Liver (tissue), 9 donors: ENCODE data around the gene PET100. TPM values are rescaled to one million over a fixed set of nuclear protein-coding genes. Genes with fewer than 3 reads are reported as not detected.

ENCODE experiments used
- DNase-seq: peaks from one replicate; pipeline ENCODE4 v3.0.0-alpha.2; 2017; ENCODE audit warnings: low spot score
- H3K27ac ChIP-seq, 2 donors: one replicate each; pipeline ENCODE4 v1.7.0; 2013; ENCODE audit warnings: inconsistent platforms in 2 of 2, low read length in 2 of 2, control low read depth in 1 of 2, low read depth in 1 of 2, mild to moderate bottlenecking in 1 of 2
- H3K27me3 ChIP-seq, 4 donors: one replicate each; pipeline versions ENCODE4 v1.6.1 to v1.7.0; 2013; ENCODE audit warnings: low read length in 3 of 4, inconsistent platforms in 1 of 4, mild to moderate bottlenecking in 1 of 4, moderate library complexity in 1 of 4; ENCODE audit not compliant: control insufficient read depth in 4 of 4, insufficient read depth in 4 of 4
- H3K36me3 ChIP-seq, 4 donors: one replicate each; pipeline versions ENCODE4 v1.6.1 to v1.7.0; 2013; ENCODE audit warnings: low read length in 3 of 4, mild to moderate bottlenecking in 3 of 4, low read depth in 1 of 4, moderate library complexity in 1 of 4; ENCODE audit not compliant: control insufficient read depth in 4 of 4, insufficient read depth in 3 of 4
- H3K4me1 ChIP-seq, 4 donors: one replicate each; pipeline versions ENCODE4 v1.6.1 to v1.7.0; 2013; ENCODE audit warnings: low read length in 3 of 4, mild to moderate bottlenecking in 3 of 4, moderate library complexity in 1 of 4; ENCODE audit not compliant: control insufficient read depth in 4 of 4, insufficient read depth in 4 of 4
- H3K4me3 ChIP-seq, 3 donors: one replicate each; pipeline versions ENCODE4 v1.6.1 to v1.7.0; 2013; ENCODE audit warnings: low read length in 3 of 3, control low read depth in 1 of 3, low read depth in 1 of 3, mild to moderate bottlenecking in 1 of 3
- H3K9ac ChIP-seq, 2 donors: one replicate each; pipeline ENCODE4 v1.7.0; 2013; ENCODE audit warnings: low read length in 2 of 2, mild to moderate bottlenecking in 2 of 2, moderate library complexity in 2 of 2, control low read depth in 1 of 2, low read depth in 1 of 2
- H3K9me3 ChIP-seq, 4 donors: one replicate each; pipeline versions ENCODE4 v1.6.1 to v1.7.0; 2013; ENCODE audit warnings: low read length in 3 of 4; ENCODE audit not compliant: control insufficient read depth in 4 of 4
- EGR1 ChIP-seq, 2 donors: IDR thresholded peaks; 2 replicates each; pipeline ENCODE4 v1.6.1; 2016 to 2018; ENCODE audit warnings: antibody characterized with exemption in 2 of 2, low read depth in 2 of 2
- FOXA2 ChIP-seq: IDR thresholded peaks from 2 replicates; pipeline ENCODE4 v1.6.1; 2016; ENCODE audit warnings: antibody characterized with exemption
- GABPA ChIP-seq, 2 donors: IDR thresholded peaks in 1 of 2; conservative IDR thresholded peaks in 1 of 2; 2 replicates each; pipeline ENCODE4 v1.6.1; 2016; ENCODE audit warnings: antibody characterized with exemption in 2 of 2, mild to moderate bottlenecking in 1 of 2, moderate library complexity in 1 of 2
- HNF4A ChIP-seq, 2 donors: conservative IDR thresholded peaks; 2 replicates each; pipeline ENCODE4 v1.6.1; 2016; ENCODE audit warnings: antibody characterized with exemption in 2 of 2, mild to moderate bottlenecking in 2 of 2
- HNF4G ChIP-seq: IDR thresholded peaks from 2 replicates; pipeline ENCODE4 v1.6.1; 2016; ENCODE audit warnings: antibody characterized with exemption
- JUND ChIP-seq, 2 donors: IDR thresholded peaks; 2 replicates each; pipeline ENCODE4 v1.6.1; 2016; ENCODE audit warnings: antibody characterized with exemption in 2 of 2
- NR2F2 ChIP-seq: IDR thresholded peaks from 2 replicates; pipeline ENCODE4 v1.6.1; 2016; ENCODE audit warnings: antibody characterized with exemption
- RAD21 ChIP-seq, 2 donors: IDR thresholded peaks; 2 replicates each; pipeline ENCODE4 v1.6.1; 2016; ENCODE audit warnings: antibody characterized with exemption in 2 of 2, mild to moderate bottlenecking in 2 of 2
- RXRA ChIP-seq, 2 donors: IDR thresholded peaks; 2 replicates each; pipeline ENCODE4 v1.6.1; 2017 to 2018; ENCODE audit warnings: antibody characterized with exemption in 2 of 2, mild to moderate bottlenecking in 1 of 2
- SP1 ChIP-seq: IDR thresholded peaks from 2 replicates; pipeline ENCODE4 v1.6.1; 2018; ENCODE audit warnings: antibody characterized with exemption, mild to moderate bottlenecking
- YY1 ChIP-seq: IDR thresholded peaks from 2 replicates; pipeline ENCODE4 v1.6.1; 2016; ENCODE audit warnings: antibody characterized with exemption, mild to moderate bottlenecking
- WGBS: extraction: QIAGEN DNeasy Blood & Tissue Kit; methylation state at CpG from one replicate; pipeline ENCODE4 v1.1.7; 2013; 5-methylcytosine and 5-hydroxymethylcytosine counted together
- polyA plus RNA-seq, 2 donors: library from polyadenylated mRNA; stranded (reverse) in 1 of 2; unstranded in 1 of 2; fragments of 200-250 nt in 1 of 2; fragments of >200 nt in 1 of 2; fragmentation: Nextera tagmentation in 1 of 2; extraction: Ambion mirVana in 1 of 2; gene quantifications; one replicate each; pipeline versions ENCODE4 v1.2.1 to v1.2.3, GENCODE V29; 2013 to 2015
- total RNA-seq, 2 donors: library from RNA; depleted of rRNA; stranded (reverse); fragments of >200 nt; gene quantifications; one replicate each; pipeline ENCODE4 v1.2.3, GENCODE V29; 2014
- TF ChIP-seq, protein P1 (sequence below): IDR thresholded peaks from 2 replicates; pipeline ENCODE4 v1.6.1; 2016; ENCODE audit warnings: antibody characterized with exemption, mild to moderate bottlenecking
- TF ChIP-seq, protein P2 (sequence below): IDR thresholded peaks from 2 replicates; pipeline ENCODE4 v1.6.1; 2016; ENCODE audit warnings: antibody characterized with exemption
- TF ChIP-seq, protein P3 (sequence below): IDR thresholded peaks from 2 replicates; pipeline ENCODE4 v1.6.1; 2016; ENCODE audit warnings: antibody characterized with exemption
- TF ChIP-seq, protein P4 (sequence below): IDR thresholded peaks from 2 replicates; pipeline ENCODE4 v1.6.1; 2016; ENCODE audit warnings: antibody characterized with exemption
- TF ChIP-seq, protein P5 (sequence below): fragments of 150-350 bp; IDR thresholded peaks from 2 replicates; pipeline ENCODE4 v1.5.1; 2017; ENCODE audit warnings: improper control_type of control experiment, low read depth, low read length; ENCODE audit not compliant: missing input control
- donor health status: healthy.
- donor health status: healthy.
- donor health status: healthy.
- donor health status: healthy.
- donor health status: healthy.

Gene PET100
- total and polyA plus RNA-seq, 4 donors, result 4.8 to 225 (median 26.7) TPM

DNA sequence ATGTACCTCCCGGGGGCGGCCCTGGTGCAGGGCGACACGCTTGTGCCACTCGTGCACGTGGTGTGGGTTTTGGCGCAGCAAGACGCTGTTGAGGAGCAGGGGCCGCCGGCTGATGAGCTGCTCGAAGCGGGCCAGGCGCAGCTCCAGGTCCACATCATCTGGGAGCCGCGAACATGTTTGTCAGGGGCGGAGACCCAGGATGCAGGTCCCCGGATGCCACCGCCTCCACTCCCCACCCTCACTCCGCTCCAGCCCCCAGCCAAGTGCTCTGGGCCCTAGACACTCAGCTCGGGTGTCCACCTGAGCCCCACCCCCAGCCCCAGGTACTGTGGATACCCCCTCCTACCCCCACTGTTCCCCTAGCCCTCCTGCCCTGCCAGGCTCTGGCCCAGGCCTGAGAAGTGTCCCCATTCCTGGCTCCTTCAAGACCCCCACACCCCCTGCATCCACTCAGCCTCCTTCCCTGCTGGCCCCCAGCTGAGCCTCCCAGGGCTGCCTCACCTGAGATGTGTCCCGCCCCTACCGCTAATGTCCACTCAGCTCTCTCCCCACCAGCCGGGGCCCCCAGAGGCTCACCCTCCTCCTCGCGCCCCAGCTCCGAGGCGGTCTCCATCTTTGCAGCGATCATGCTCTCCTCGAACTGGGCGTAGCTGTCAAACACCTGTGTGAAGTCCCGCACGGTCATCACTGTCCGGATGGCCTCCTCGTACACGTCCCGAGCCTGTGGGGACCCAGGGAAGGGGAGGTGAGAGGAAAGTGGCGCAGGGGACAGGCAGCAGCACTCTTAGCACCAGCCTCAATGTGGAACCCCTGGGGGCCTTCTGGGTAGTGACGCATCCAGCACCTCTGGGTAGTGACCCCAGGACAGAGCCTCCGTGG lies 5.6 kb upstream of the PET100 start:
- H3K27me3 ChIP-seq, result no peaks in the 10 kb centered on the region
- no peak for DNase-seq
- no peak overlapping the region for H3K27ac ChIP-seq
- H3K36me3 ChIP-seq, result peaks cover 17 to 60% (median 27%) of the 10 kb centered on the region in 4 donors
- no peak overlapping the region for H3K4me3 ChIP-seq
- TF ChIP-seq, protein P1, sequence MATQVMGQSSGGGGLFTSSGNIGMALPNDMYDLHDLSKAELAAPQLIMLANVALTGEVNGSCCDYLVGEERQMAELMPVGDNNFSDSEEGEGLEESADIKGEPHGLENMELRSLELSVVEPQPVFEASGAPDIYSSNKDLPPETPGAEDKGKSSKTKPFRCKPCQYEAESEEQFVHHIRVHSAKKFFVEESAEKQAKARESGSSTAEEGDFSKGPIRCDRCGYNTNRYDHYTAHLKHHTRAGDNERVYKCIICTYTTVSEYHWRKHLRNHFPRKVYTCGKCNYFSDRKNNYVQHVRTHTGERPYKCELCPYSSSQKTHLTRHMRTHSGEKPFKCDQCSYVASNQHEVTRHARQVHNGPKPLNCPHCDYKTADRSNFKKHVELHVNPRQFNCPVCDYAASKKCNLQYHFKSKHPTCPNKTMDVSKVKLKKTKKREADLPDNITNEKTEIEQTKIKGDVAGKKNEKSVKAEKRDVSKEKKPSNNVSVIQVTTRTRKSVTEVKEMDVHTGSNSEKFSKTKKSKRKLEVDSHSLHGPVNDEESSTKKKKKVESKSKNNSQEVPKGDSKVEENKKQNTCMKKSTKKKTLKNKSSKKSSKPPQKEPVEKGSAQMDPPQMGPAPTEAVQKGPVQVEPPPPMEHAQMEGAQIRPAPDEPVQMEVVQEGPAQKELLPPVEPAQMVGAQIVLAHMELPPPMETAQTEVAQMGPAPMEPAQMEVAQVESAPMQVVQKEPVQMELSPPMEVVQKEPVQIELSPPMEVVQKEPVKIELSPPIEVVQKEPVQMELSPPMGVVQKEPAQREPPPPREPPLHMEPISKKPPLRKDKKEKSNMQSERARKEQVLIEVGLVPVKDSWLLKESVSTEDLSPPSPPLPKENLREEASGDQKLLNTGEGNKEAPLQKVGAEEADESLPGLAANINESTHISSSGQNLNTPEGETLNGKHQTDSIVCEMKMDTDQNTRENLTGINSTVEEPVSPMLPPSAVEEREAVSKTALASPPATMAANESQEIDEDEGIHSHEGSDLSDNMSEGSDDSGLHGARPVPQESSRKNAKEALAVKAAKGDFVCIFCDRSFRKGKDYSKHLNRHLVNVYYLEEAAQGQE, result no peak
- TF ChIP-seq, protein P2, sequence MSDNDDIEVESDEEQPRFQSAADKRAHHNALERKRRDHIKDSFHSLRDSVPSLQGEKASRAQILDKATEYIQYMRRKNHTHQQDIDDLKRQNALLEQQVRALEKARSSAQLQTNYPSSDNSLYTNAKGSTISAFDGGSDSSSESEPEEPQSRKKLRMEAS, result no peak
- no peak for TF ChIP-seq HNF4G
- TF ChIP-seq, protein P3, sequence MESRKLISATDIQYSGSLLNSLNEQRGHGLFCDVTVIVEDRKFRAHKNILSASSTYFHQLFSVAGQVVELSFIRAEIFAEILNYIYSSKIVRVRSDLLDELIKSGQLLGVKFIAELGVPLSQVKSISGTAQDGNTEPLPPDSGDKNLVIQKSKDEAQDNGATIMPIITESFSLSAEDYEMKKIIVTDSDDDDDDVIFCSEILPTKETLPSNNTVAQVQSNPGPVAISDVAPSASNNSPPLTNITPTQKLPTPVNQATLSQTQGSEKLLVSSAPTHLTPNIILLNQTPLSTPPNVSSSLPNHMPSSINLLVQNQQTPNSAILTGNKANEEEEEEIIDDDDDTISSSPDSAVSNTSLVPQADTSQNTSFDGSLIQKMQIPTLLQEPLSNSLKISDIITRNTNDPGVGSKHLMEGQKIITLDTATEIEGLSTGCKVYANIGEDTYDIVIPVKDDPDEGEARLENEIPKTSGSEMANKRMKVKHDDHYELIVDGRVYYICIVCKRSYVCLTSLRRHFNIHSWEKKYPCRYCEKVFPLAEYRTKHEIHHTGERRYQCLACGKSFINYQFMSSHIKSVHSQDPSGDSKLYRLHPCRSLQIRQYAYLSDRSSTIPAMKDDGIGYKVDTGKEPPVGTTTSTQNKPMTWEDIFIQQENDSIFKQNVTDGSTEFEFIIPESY, result no peak
- TF ChIP-seq, protein P4, sequence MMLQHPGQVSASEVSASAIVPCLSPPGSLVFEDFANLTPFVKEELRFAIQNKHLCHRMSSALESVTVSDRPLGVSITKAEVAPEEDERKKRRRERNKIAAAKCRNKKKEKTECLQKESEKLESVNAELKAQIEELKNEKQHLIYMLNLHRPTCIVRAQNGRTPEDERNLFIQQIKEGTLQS, result no peak
- no peak for TF ChIP-seq SP1
- no peak for TF ChIP-seq YY1
- TF ChIP-seq EGR1 (IDR thresholded peaks at IDR 0.05; ENCODE audit: low read depth in 2 of 2), result no peak
- TF ChIP-seq NR2F2, result no peak
- TF ChIP-seq GABPA (IDR thresholded peaks at IDR 0.05 in 1 of 2, conservative IDR thresholded peaks at IDR 0.05 in 1 of 2), result no peak
- TF ChIP-seq FOXA2, result no peak
- no peak for TF ChIP-seq HNF4A (conservative IDR thresholded peaks at IDR 0.05)
- TF ChIP-seq JUND (IDR thresholded peaks at IDR 0.05), result no peak
- H3K4me1 ChIP-seq, result peaks cover 11 to 36% (median 21%) of the 10 kb centered on the region in 4 donors
- no peak overlapping the region for H3K9ac ChIP-seq
- H3K9me3 ChIP-seq, result no peaks in the 10 kb centered on the region
- 97% methylated on average over 39 of the region's 39 CpGs for WGBS

DNA sequence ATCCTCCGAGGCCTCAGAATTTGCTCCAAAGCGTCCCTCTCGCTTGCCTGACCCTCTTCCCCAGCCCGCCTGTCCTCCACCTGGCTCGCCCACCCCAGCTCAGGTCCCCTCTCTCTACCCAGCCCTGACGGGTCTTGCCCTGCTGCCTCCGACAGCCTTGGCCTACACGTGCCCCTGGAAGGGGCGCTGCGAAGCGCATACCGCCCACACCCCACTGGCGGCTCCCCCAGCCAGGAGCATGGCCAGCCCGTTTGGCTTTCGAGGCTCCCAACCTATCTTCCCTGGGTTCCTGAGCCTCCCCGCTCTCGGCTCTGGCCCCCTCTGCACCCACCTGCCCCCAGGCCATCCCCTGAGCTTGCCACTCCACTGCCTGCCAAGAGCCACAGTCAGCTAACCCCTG lies 4.8 kb upstream of the PET100 start:
- Histone ChIP-seq H3K9ac (no peak overlapping the region), H3K27ac (no peak overlapping the region), H3K9me3 (no peaks in the 10 kb centered on the region), H3K27me3 (no peaks in the 10 kb centered on the region), H3K4me3 (no peak overlapping the region), H3K36me3 (peaks cover 17 to 60% (median 27%) of the 10 kb centered on the region in 4 donors), H3K4me1 (peaks cover 7 to 30% (median 17%) of the 10 kb centered on the region in 4 donors)
- no peak for DNase-seq
- whole genome bisulfite sequencing, result 94% methylated on average over 17 of the region's 17 CpGs
- TF ChIP-seq SP1 (no peak), RAD21 (IDR thresholded peaks at IDR 0.05) (no peak), NR2F2 (no peak), EGR1 (IDR thresholded peaks at IDR 0.05; ENCODE audit: low read depth in 2 of 2) (no peak), RXRA (IDR thresholded peaks at IDR 0.05) (no peak), FOXA2 (no peak), JUND (IDR thresholded peaks at IDR 0.05) (no peak)
- TF ChIP-seq, protein P2, result no peak
- TF ChIP-seq, protein P3, result no peak
- TF ChIP-seq, protein P4, result no peak
- TF ChIP-seq, protein P5, sequence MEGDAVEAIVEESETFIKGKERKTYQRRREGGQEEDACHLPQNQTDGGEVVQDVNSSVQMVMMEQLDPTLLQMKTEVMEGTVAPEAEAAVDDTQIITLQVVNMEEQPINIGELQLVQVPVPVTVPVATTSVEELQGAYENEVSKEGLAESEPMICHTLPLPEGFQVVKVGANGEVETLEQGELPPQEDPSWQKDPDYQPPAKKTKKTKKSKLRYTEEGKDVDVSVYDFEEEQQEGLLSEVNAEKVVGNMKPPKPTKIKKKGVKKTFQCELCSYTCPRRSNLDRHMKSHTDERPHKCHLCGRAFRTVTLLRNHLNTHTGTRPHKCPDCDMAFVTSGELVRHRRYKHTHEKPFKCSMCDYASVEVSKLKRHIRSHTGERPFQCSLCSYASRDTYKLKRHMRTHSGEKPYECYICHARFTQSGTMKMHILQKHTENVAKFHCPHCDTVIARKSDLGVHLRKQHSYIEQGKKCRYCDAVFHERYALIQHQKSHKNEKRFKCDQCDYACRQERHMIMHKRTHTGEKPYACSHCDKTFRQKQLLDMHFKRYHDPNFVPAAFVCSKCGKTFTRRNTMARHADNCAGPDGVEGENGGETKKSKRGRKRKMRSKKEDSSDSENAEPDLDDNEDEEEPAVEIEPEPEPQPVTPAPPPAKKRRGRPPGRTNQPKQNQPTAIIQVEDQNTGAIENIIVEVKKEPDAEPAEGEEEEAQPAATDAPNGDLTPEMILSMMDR, result no peak
